Right lobe of liver (tissue), 6 donors: ENCODE results near the gene AP3D1. TPM values are rescaled to one million over a fixed set of nuclear protein-coding genes. Genes with fewer than 3 reads are reported as not detected.

ENCODE experiments used
- ATAC-seq, 4 donors: fragments of 200-7000 bp; cut with Tn5 transposase; one replicate each; pipeline ENCODE4 v1.9.1; 2020; ENCODE audit warnings: mild to moderate bottlenecking in 4 of 4, moderate library complexity in 4 of 4
- DNase-seq, 3 donors: peaks; one replicate each; pipeline ENCODE4 v3.0.0-alpha.2; 2020
- H3K27ac ChIP-seq, 3 donors: fragments of 200-600 bp; one replicate each; pipeline ENCODE4 v1.8.0; 2022
- H3K27me3 ChIP-seq, 2 donors: fragments of 200-600 bp; one replicate each; pipeline ENCODE4 v1.8.0; 2022
- H3K36me3 ChIP-seq, 4 donors: fragments of 200-600 bp; sonication (generic) in 1 of 4; one replicate each; pipeline versions ENCODE4 v1.5.1 to v1.8.0; 2017 to 2022; ENCODE audit warnings: control low read depth in 1 of 4
- H3K4me1 ChIP-seq, 4 donors: fragments of 200-600 bp; sonication (generic) in 1 of 4; one replicate each; pipeline versions ENCODE4 v1.5.1 to v1.8.0; 2017 to 2022; ENCODE audit warnings: control low read depth in 1 of 4
- H3K4me3 ChIP-seq, 3 donors: fragments of 200-600 bp; one replicate each; pipeline ENCODE4 v1.8.0; 2022
- H3K9me3 ChIP-seq, 4 donors: fragments of 200-600 bp; sonication (generic) in 1 of 4; one replicate each; pipeline versions ENCODE4 v1.5.1 to v1.8.0; 2017 to 2022; ENCODE audit warnings: control low read depth in 1 of 4
- POLR2A ChIP-seq: fragments of 450-650 bp; IDR thresholded peaks from one replicate; pipeline ENCODE4 v1.6.1; 2017; ENCODE audit warnings: antibody characterized with exemption, mild to moderate bottlenecking
- WGBS: methylation state at CpG from one replicate; pipeline ENCODE4 v1.1.6; 2018; ENCODE audit warnings: low coverage, low lambda C conversion rate; ENCODE audit not compliant: insufficient coverage; ENCODE audit errors: missing lambda C conversion rate; 5-methylcytosine and 5-hydroxymethylcytosine counted together
- intact Hi-C, 2 donors: fragments of 100-400 bp; cut with DNase I; formaldehyde crosslinking; loops; one replicate each; pipeline versions ENCODE4 v1.11.2 to v1.14.1; 2022
- total RNA-seq, 6 experiments: library from RNA; depleted of rRNA in 2 of 6; stranded (reverse); fragments of >200 nt in 2 of 6; fragmentation: NEBNext Ultra II Directional in 3 of 6; extraction: Animal tissue kit (Norgen Biotek cat#: 25700) in 3 of 6; gene quantifications; one replicate each; pipeline versions ENCODE4 v1.1.0 to v1.2.4, GENCODE V29; 2016 to 2023
- TF ChIP-seq, protein P1 (sequence below), 4 donors: fragments of 200-600 bp in 3 of 4; fragments of 450-650 bp in 1 of 4; IDR thresholded peaks; one replicate each; pipeline versions ENCODE4 v1.5.1 to v1.8.0; 2016 to 2022; ENCODE audit warnings: antibody characterized with exemption in 4 of 4, mild to moderate bottlenecking in 2 of 4
- donor health status: DM: no; HTN: yes; CAD: no.
- donor health status: DM: no; HTN: no; CAD: no.
- donor health status: DM: no; HTN: no; CAD: no.
- donor health status: DM: no; HTN: yes; CAD: no.
- donor health status: DM: no; HTN: yes; CAD: no.

AP3D1 gene
- total RNA-seq, 6 experiments from 2014 or later = 55.5 to 99.0 (median 65.5) TPM

DNA sequence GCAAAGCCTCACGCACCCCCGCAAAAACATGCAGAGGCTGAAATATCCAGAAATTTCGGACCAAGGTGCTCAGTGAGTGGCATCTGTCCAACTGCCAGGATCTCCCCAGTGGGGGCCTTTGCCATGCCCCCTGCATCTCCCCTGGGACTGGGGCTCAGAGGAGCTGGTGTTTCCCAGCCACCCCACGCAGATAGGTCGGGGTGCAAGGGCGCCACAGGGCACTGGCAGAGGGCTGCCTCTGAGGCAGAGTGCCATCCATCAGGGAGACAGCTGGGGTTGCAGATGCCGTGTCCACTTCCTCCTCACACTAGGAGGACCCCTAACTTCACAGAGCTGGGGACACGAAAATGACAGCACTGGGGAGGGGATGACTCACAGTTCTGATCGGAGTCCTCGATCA, 28.4 kb downstream of the AP3D1 start:
- no peak for TF ChIP-seq POLR2A
- no peaks in the 10 kb centered on the region for H3K27me3 ChIP-seq
- no peak overlapping the region for H3K4me3 ChIP-seq
- H3K27ac ChIP-seq = no peak overlapping the region
- H3K9me3 ChIP-seq = no peaks in the 10 kb centered on the region
- H3K4me1 ChIP-seq = no peaks in the 10 kb centered on the region
- no peak for DNase-seq
- no peak for ATAC-seq
- intact Hi-C loops = no loop called here
- peaks cover 0 to 73% (median 42%) of the 10 kb centered on the region in 4 donors for H3K36me3 ChIP-seq
- whole genome bisulfite sequencing = 96% methylated on average over 3 of the region's 10 CpGs

DNA sequence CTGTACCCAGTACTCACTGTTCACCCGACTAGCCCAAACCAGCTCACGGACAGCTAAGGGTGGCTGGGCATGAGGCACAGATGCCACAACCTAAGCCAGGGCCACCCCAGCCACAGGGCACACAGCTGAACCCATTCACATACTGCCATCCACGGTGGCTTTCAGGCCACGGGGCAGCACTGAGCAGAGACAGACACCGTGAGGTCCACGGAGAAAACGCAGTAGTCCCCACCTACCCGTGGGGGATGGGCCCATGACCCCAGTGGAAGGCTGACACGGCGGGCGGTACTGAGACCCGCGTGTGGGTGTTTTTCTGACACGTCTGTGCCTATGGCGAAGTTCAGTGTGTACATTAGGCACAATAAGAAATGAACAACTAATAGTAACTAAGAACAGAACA, 29.1 kb downstream of the AP3D1 start:
- no peak overlapping the region for H3K4me3 ChIP-seq
- WGBS = 80% methylated on average over 2 of the region's 15 CpGs
- no peak overlapping the region for H3K27ac ChIP-seq
- H3K36me3 ChIP-seq = peaks cover 0 to 75% (median 45%) of the 10 kb centered on the region in 4 donors
- intact Hi-C loops = no loop called here
- H3K9me3 ChIP-seq = no peaks in the 10 kb centered on the region
- ATAC-seq = no peak
- H3K27me3 ChIP-seq = no peaks in the 10 kb centered on the region
- TF ChIP-seq POLR2A = no peak
- TF ChIP-seq, protein P1, sequence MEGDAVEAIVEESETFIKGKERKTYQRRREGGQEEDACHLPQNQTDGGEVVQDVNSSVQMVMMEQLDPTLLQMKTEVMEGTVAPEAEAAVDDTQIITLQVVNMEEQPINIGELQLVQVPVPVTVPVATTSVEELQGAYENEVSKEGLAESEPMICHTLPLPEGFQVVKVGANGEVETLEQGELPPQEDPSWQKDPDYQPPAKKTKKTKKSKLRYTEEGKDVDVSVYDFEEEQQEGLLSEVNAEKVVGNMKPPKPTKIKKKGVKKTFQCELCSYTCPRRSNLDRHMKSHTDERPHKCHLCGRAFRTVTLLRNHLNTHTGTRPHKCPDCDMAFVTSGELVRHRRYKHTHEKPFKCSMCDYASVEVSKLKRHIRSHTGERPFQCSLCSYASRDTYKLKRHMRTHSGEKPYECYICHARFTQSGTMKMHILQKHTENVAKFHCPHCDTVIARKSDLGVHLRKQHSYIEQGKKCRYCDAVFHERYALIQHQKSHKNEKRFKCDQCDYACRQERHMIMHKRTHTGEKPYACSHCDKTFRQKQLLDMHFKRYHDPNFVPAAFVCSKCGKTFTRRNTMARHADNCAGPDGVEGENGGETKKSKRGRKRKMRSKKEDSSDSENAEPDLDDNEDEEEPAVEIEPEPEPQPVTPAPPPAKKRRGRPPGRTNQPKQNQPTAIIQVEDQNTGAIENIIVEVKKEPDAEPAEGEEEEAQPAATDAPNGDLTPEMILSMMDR (IDR thresholded peaks at IDR 0.05) = no peak
- DNase-seq = no peak
- H3K4me1 ChIP-seq = no peaks in the 10 kb centered on the region

DNA sequence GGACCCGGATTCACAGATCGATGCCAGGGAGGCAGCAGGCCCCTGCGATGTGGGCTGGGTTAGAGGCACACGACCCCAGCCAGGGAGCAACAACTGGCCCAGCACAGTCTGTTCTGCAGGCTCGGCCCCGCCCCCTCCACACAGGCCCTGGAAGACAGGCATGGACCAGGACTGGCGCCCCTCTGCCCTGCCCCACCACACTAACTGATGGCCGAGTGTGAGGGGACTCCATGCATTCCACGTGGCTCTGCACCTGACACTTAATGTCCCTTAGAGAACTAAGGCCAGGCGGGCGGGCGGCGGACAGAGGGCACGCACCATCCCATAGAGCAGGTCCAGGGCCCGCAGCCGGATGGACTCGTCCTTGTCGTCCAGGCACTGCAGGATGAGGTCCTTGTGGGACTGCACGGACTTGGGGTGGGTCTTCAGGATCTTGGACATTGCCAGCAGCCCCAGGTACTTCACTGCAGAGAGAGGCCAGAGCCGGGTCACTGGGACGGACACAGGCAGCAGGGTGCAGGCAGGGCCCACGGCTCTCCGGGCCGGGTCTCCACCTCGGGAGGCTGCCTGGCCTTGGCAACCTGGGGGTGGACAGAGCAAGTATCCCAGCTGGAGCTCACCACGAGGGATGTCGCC, 29.8 kb downstream of the AP3D1 start:
- H3K4me1 ChIP-seq = no peaks in the 10 kb centered on the region
- no peaks in the 10 kb centered on the region for H3K9me3 ChIP-seq
- peak in 2 of 4 donors; percentile 4 to 9 for ATAC-seq
- intact Hi-C loops = no loop called here
- peaks cover 0 to 78% (median 51%) of the 10 kb centered on the region in 4 donors for H3K36me3 ChIP-seq
- DNase-seq = no peak
- whole genome bisulfite sequencing = no CpG with 5 or more reads among the region's 27 CpGs
- no peaks in the 10 kb centered on the region for H3K27me3 ChIP-seq
- H3K27ac ChIP-seq = no peak overlapping the region
- TF ChIP-seq, protein P1 (IDR thresholded peaks at IDR 0.05) = no peak
- TF ChIP-seq POLR2A = no peak
- H3K4me3 ChIP-seq = no peak overlapping the region

DNA sequence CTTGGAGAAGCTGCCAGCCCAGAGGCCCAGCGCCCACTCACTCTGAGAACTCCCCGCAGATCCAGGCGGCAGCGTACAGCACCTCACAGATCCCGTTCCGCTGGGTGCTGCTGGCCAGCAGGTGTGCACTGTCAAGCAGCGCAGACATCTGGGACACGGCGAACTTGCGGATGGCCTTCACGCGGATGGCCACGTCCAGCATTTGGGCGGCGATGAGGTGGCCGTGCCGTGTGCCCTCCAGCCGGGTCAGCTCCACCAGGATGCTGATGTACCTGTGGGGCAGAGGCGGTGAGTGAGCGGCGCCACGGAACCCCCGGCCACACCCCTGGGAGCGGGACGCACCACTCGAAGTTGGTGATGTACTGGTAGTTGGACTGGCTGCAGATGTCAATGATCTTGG, 30.5 kb downstream of the AP3D1 start:
- H3K4me3 ChIP-seq = no peak overlapping the region
- TF ChIP-seq POLR2A = no peak
- TF ChIP-seq, protein P1 (IDR thresholded peaks at IDR 0.05) = no peak
- H3K27ac ChIP-seq = no peak overlapping the region
- no peaks in the 10 kb centered on the region for H3K27me3 ChIP-seq
- intact Hi-C loops = no loop called here
- H3K9me3 ChIP-seq = no peaks in the 10 kb centered on the region
- DNase-seq = no peak
- no CpG with 5 or more reads among the region's 26 CpGs for WGBS
- H3K36me3 ChIP-seq = peaks cover 6 to 83% (median 54%) of the 10 kb centered on the region in 4 donors
- ATAC-seq = no peak
- H3K4me1 ChIP-seq = no peaks in the 10 kb centered on the region

DNA sequence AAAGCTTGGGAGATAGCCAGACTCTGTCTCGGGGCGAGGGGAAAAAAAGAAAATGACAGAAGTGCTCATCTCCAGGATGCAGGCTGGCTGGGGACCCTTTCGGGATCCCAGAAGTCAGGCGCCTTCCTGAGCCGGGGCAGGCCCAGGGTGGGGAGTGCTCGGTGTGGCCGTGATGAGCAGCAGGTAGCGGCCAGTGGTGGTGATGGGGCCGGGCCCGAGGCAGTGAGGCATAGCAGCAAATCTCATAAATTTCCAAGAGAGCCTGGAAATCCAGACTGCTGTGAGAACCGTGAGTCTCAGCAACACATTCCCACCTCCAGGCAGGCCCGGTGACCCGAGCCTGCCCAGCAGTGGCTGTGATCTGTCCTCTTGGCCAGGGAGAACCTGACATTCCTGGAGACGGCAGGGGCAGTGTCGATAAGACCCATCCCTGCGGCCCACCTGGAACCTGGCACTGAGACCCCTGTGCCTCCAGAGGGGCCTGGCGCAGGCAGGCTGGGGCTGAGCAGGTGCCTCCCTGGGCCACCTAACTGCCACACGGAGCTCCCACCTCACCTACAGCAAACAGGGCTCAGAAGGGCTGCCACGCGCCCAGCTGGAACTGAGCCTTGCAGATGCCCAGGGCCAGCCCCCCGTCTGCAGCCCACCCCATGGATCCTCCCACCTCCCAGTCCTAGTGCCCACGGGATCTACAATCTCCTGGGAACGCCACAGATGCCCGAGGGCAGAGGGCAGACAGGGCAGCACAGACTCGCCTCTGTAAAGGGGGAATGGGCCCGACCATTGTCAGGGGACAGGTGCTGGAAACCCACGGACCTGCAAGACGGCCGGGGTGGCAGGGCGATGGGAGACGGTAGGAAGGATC, 31.2 kb downstream of the AP3D1 start:
- 92% methylated on average over 6 of the region's 31 CpGs for WGBS
- H3K9me3 ChIP-seq = no peaks in the 10 kb centered on the region
- no peak for ATAC-seq
- H3K27me3 ChIP-seq = no peaks in the 10 kb centered on the region
- intact Hi-C loops = no loop called here
- peaks cover 6 to 83% (median 55%) of the 10 kb centered on the region in 4 donors for H3K36me3 ChIP-seq
- no peak overlapping the region for H3K4me3 ChIP-seq
- no peak for DNase-seq
- no peaks in the 10 kb centered on the region for H3K4me1 ChIP-seq
- no peak for TF ChIP-seq POLR2A
- TF ChIP-seq, protein P1 (IDR thresholded peaks at IDR 0.05) = no peak
- no peak overlapping the region for H3K27ac ChIP-seq
